OCI-LY3 (cell line): ENCODE measurements around the gene ARHGEF17.

Experiments used
- H2AFZ ChIP-seq: fragments of 200-600, 300-600 bp; shearing (Covaris generic); 2 replicates; pipeline ENCODE4 v1.6.0; 2014; ENCODE audit warnings: antibody characterized with exemption, low read depth, low read length
- H3K27ac ChIP-seq: fragments of 200-600, 300-600 bp; sonication (generic); 2 replicates; pipeline ENCODE4 v1.5.1; 2014; ENCODE audit warnings: mild to moderate bottlenecking, low read length, moderate library complexity, mixed read lengths
- H3K27me3 ChIP-seq: fragments of 200-600, 300-600 bp; sonication (generic); 2 replicates; pipeline ENCODE4 v1.6.1; 2014; ENCODE audit warnings: low read depth, low read length, mixed read lengths
- H3K36me3 ChIP-seq: fragments of 200-600, 300-600 bp; sonication (generic); replicated peaks from 2 replicates; pipeline ENCODE3; 2014; ENCODE audit warnings: low read depth, low read length, mixed read lengths
- H3K4me1 ChIP-seq: fragments of 300-600, 200-600 bp; sonication (generic); 2 replicates; pipeline ENCODE4 v1.6.1; 2014; ENCODE audit warnings: low read length, mixed read lengths
- H3K4me2 ChIP-seq: fragments of 200-600, 300-600 bp; sonication (generic); 2 replicates; pipeline ENCODE4 v1.6.1; 2014; ENCODE audit warnings: low read length, mixed read lengths
- H3K4me3 ChIP-seq: fragments of 300-600, 200-600 bp; sonication (generic); 2 replicates; pipeline ENCODE4 v1.5.1; 2014; ENCODE audit warnings: antibody characterized with exemption, mild to moderate bottlenecking, low read length, moderate library complexity
- H3K79me2 ChIP-seq: fragments of 300-600, 200-600 bp; shearing (Covaris generic); 2 replicates; pipeline ENCODE4 v1.6.1; 2014; ENCODE audit warnings: mild to moderate bottlenecking, low read length, mixed read lengths
- H3K9ac ChIP-seq: fragments of 300-600, 200-600 bp; shearing (Covaris generic); 2 replicates; pipeline ENCODE4 v1.6.0; 2014; ENCODE audit warnings: mild to moderate bottlenecking, low read length, moderate library complexity
- H3K9me3 ChIP-seq: fragments of 200-600, 300-600 bp; shearing (Covaris generic); 2 replicates; pipeline ENCODE4 v1.6.1; 2014; ENCODE audit warnings: low read length, mixed read lengths; ENCODE audit not compliant: insufficient read depth
- H4K20me1 ChIP-seq: fragments of 200-600, 300-600 bp; sonication (generic); 2 replicates; pipeline ENCODE4 v1.6.1; 2016; ENCODE audit warnings: low read length, mixed read lengths; ENCODE audit not compliant: insufficient read depth
- EZH2phosphoT487 ChIP-seq: fragments of 200-600 bp; shearing (Covaris generic); IDR thresholded peaks from 2 replicates; pipeline ENCODE4 v1.6.1; 2018; ENCODE audit warnings: antibody characterized with exemption, mixed run types, low read depth
- TF ChIP-seq, protein P1 (sequence below): fragments of 200-600, 300-600 bp; sonication (generic); IDR thresholded peaks from 2 replicates; pipeline ENCODE4 v1.5.1; 2014; ENCODE audit warnings: antibody characterized with exemption, low read length, low read depth

The ARHGEF17 gene

DNA sequence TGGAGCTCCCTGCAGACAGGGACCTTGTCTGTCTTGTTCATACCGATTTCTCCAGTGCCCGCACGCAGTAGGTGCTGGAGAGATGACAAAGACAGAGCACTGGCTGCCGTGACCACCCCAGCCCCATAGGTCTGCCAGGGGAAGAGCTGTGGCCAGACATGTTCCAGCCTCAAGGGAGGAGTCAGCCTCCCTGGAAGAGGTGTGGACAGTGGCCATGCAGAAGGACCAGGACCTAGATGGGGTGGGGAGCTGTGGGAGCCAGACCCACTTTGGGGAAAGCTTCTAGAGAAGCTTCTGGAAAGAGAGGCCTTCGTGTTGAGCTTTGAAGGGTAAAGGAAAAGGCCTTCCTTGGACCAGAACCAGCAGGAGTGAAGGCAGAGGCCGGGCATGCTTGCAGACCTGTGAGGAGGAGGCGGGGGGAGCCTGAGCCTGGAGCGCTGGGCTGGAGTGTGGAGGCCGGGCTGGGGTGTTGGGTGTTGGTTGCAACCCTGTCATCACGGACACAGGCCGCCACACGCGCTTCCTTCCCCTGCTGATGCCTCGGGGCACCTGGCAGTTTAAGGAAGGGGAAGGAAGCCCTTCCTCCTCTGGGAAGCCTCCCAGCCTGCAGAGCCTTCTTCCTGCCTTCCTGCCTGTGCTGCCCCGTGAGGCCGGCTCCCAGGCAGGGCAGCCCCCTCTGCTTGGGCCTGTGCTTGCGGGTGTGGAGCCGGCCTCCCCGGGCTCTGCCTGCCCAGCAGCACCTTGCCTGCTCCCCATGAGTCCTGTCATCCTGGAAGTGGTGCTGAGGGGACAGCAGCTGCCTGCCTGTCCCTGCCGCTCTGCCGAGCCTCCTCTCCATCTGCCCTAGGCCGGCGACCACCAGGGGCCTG, 80.4 kb downstream of the ARHGEF17 start:
- H4K20me1 ChIP-seq = peaks cover 18% of the 10 kb centered on the region
- peaks cover 5% of the 10 kb centered on the region for H3K36me3 ChIP-seq
- no peaks in the 10 kb centered on the region for H3K9me3 ChIP-seq
- no peak overlapping the region for H3K9ac ChIP-seq
- H3K27me3 ChIP-seq = no peaks in the 10 kb centered on the region
- H3K4me1 ChIP-seq = peaks cover 41% of the 10 kb centered on the region
- H2AFZ ChIP-seq = no peak overlapping the region
- TF ChIP-seq, protein P1, sequence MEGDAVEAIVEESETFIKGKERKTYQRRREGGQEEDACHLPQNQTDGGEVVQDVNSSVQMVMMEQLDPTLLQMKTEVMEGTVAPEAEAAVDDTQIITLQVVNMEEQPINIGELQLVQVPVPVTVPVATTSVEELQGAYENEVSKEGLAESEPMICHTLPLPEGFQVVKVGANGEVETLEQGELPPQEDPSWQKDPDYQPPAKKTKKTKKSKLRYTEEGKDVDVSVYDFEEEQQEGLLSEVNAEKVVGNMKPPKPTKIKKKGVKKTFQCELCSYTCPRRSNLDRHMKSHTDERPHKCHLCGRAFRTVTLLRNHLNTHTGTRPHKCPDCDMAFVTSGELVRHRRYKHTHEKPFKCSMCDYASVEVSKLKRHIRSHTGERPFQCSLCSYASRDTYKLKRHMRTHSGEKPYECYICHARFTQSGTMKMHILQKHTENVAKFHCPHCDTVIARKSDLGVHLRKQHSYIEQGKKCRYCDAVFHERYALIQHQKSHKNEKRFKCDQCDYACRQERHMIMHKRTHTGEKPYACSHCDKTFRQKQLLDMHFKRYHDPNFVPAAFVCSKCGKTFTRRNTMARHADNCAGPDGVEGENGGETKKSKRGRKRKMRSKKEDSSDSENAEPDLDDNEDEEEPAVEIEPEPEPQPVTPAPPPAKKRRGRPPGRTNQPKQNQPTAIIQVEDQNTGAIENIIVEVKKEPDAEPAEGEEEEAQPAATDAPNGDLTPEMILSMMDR = no peak
- TF ChIP-seq EZH2phosphoT487 = no peak
- H3K4me3 ChIP-seq = no peak overlapping the region
- peaks cover 66% of the 10 kb centered on the region for H3K79me2 ChIP-seq
- H3K4me2 ChIP-seq = no peak overlapping the region
- H3K27ac ChIP-seq = no peak overlapping the region

DNA sequence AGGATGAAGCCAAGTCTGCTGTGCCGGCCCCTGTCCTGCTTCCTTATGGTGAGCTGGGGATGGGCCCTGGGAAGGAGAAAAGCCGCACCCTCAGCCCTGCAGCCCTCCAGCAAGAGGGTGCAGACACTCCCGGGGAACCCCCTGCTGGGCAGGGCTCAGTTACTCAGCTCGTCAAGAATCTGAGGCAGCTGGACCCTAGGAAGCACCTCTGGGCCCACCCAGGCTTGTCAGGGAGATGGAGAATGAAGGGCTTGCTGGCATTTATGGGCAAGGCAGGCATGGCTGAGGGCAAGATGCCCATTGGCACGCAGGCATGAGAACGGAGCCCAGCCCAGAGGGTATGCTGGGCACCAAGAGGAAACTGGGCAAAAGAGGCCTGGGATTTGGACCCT, 81.1 kb downstream of the ARHGEF17 start:
- no peaks in the 10 kb centered on the region for H3K27me3 ChIP-seq
- peaks cover 35% of the 10 kb centered on the region for H3K4me1 ChIP-seq
- H2AFZ ChIP-seq = no peak overlapping the region
- H3K4me2 ChIP-seq = no peak overlapping the region
- no peak overlapping the region for H3K4me3 ChIP-seq
- H3K27ac ChIP-seq = no peak overlapping the region
- H4K20me1 ChIP-seq = peaks cover 17% of the 10 kb centered on the region
- peaks cover 60% of the 10 kb centered on the region for H3K79me2 ChIP-seq
- H3K9ac ChIP-seq = no peak overlapping the region
- peaks cover 9% of the 10 kb centered on the region for H3K36me3 ChIP-seq
- TF ChIP-seq EZH2phosphoT487 = no peak
- TF ChIP-seq, protein P1 = no peak
- H3K9me3 ChIP-seq = no peaks in the 10 kb centered on the region

DNA sequence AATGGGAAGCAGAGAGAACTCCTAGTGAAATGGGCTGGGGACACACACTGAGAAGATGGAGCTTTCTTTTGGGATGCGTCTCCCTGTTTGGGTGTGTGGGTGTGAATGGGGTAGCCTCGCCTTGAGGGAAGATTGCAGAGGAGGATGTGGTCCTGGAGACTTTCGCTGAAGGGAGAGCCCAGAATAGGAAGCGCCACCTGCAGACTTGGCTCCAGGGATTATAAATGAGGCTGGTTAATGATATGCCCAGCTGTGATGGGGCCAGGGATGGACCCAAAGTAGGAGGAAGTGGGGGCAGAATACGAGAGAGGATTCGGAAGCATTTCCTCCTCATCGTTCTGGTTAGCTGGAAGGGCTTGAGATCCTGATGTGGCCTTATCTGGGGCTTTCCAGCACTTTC, 81.8 kb downstream of the ARHGEF17 start:
- no peak overlapping the region for H3K9ac ChIP-seq
- TF ChIP-seq, protein P1 = no peak
- TF ChIP-seq EZH2phosphoT487 = no peak
- peaks cover 52% of the 10 kb centered on the region for H3K79me2 ChIP-seq
- no peaks in the 10 kb centered on the region for H3K9me3 ChIP-seq
- peaks cover 15% of the 10 kb centered on the region for H3K36me3 ChIP-seq
- no peak overlapping the region for H3K4me3 ChIP-seq
- H3K4me2 ChIP-seq = no peak overlapping the region
- no peak overlapping the region for H3K27ac ChIP-seq
- H3K4me1 ChIP-seq = peaks cover 27% of the 10 kb centered on the region
- no peak overlapping the region for H2AFZ ChIP-seq
- peaks cover 17% of the 10 kb centered on the region for H4K20me1 ChIP-seq
- no peaks in the 10 kb centered on the region for H3K27me3 ChIP-seq

DNA sequence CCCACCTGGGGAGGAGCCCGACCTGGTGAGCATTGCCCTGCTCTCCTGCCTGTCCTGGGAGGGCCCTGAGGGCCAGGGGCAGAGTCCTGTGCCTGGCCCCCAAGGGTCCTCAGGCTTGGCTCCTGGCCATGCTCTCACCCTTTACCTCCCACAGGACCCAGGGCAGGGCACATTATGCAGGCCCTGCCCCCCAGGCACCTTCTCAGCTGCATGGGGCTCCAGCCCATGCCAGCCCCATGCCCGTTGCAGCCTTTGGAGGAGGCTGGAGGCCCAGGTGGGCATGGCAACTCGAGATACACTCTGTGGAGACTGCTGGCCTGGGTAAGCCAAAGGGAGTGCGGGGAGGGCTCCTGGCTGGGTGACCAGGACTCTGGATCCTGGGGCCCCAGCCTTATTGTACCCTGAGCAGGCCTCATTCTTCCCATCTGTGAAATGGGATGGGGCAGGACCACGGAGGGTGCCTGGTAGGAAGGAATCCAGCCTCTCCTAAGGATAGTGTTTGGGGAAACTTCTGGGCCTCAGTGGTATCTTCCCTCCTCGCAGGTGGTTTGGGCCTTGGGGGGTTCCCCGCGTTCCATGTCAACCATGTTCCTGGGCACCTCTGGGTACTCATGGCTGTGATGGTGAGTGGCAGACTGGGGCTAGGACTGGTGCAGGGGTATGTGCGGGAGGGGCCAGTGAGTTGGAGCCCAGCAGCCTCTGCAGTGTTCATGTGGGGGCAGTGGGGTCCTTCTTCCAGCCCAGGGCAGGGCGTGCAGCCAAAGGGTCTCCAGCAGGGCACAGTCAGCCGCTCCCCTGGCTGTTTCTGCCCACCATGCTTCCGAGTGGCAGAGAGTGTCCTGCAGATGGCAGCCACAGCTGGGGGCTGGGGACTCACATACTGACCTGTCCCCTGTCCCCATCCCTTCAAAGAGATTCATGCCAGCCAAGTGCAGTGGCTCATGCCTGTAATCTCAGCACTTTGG, 82.8 kb downstream of the ARHGEF17 start:
- Histone ChIP-seq H3K9ac (no peak overlapping the region), H3K27ac (no peak overlapping the region), H3K4me1 (peaks cover 17% of the 10 kb centered on the region), H3K79me2 (peaks cover 43% of the 10 kb centered on the region), H4K20me1 (peaks cover 17% of the 10 kb centered on the region), H2AFZ (no peak overlapping the region), H3K27me3 (no peaks in the 10 kb centered on the region), H3K36me3 (peaks cover 24% of the 10 kb centered on the region), H3K4me2 (no peak overlapping the region), H3K9me3 (no peaks in the 10 kb centered on the region), H3K4me3 (no peak overlapping the region)
- TF ChIP-seq EZH2phosphoT487 = no peak
- TF ChIP-seq, protein P1 = no peak
